Activated naive CD4-positive, alpha-beta T cell treated with anti-CD3 and anti-CD28 coated beads, Interleukin-2, amount 50 U/mL, for 24 hours (primary cell): Measurements from ENCODE around the gene GABRR2.

Experiments
- H3K27ac Mint-ChIP-seq: one replicate; pipeline ENCODE4 v1.8.0; 2021; ENCODE audit warnings: mild to moderate bottlenecking, mixed read lengths
- H3K27me3 Mint-ChIP-seq: one replicate; pipeline ENCODE4 v1.8.0; 2021; ENCODE audit warnings: mixed read lengths
- H3K36me3 Mint-ChIP-seq: one replicate; pipeline ENCODE4 v1.8.0; 2021; ENCODE audit warnings: mixed read lengths
- H3K4me1 Mint-ChIP-seq: one replicate; pipeline ENCODE4 v1.8.0; 2021; ENCODE audit warnings: mixed read lengths
- H3K4me3 Mint-ChIP-seq: one replicate; pipeline ENCODE4 v1.8.0; 2021; ENCODE audit warnings: mild to moderate bottlenecking, mixed read lengths
- H3K9me3 Mint-ChIP-seq: one replicate; pipeline ENCODE4 v1.8.0; 2021; ENCODE audit warnings: mixed read lengths

Gene GABRR2

GRCh38 chr6:89221971-89222711 lies 93.0 kb downstream of the GABRR2 start:
- no peaks in the 10 kb centered on the region for H3K4me1 Mint-ChIP-seq
- H3K27me3 Mint-ChIP-seq = no peaks in the 10 kb centered on the region
- H3K36me3 Mint-ChIP-seq = no peaks in the 10 kb centered on the region
- no peak overlapping the region for H3K4me3 Mint-ChIP-seq
- no peak overlapping the region for H3K27ac Mint-ChIP-seq
- no peaks in the 10 kb centered on the region for H3K9me3 Mint-ChIP-seq

- Mint-ChIP-seq H3K27ac (no peak overlapping the region), H3K4me3 (no peak overlapping the region), H3K9me3 (no peaks in the 10 kb centered on the region), H3K36me3 (no peaks in the 10 kb centered on the region), H3K27me3 (no peaks in the 10 kb centered on the region), H3K4me1 (no peaks in the 10 kb centered on the region)
Measured at GRCh38 chr6:89221129-89221528, 94.0 kb downstream of the GABRR2 start.

GRCh38 chr6:89217299-89217910 lies 97.7 kb downstream of the GABRR2 start, which contains the start of gene GABRR1:
GABRR1 (minus strand) TSS chr6:89217358; CDS start chr6:89217322, 36 bp downstream.
- Mint-ChIP-seq H3K9me3 (no peaks in the 10 kb centered on the region), H3K27me3 (no peaks in the 10 kb centered on the region), H3K4me1 (no peaks in the 10 kb centered on the region), H3K36me3 (no peaks in the 10 kb centered on the region), H3K4me3 (no peak within 1 kb of the TSS), H3K27ac (no peak within 1 kb of the TSS)

- Mint-ChIP-seq H3K36me3 (no peaks in the 10 kb centered on the region), H3K9me3 (no peaks in the 10 kb centered on the region), H3K27ac (no peak overlapping the region), H3K4me3 (no peak overlapping the region), H3K4me1 (no peaks in the 10 kb centered on the region), H3K27me3 (peaks cover 1% of the 10 kb centered on the region)
Measured at GRCh38 chr6:89216411-89216810, 98.7 kb downstream of the GABRR2 start.

GRCh38 chr6:89215391-89215790 lies 99.7 kb downstream of the GABRR2 start:
- Mint-ChIP-seq H3K4me1 (no peaks in the 10 kb centered on the region), H3K9me3 (no peaks in the 10 kb centered on the region), H3K27ac (no peak overlapping the region), H3K36me3 (peaks cover 2% of the 10 kb centered on the region), H3K27me3 (peaks cover 9% of the 10 kb centered on the region), H3K4me3 (no peak overlapping the region)

GRCh38 chr6:89214197-89214596 lies 100.9 kb downstream of the GABRR2 start:
- Mint-ChIP-seq H3K27me3 (peaks cover 9% of the 10 kb centered on the region), H3K4me3 (no peak overlapping the region), H3K9me3 (no peaks in the 10 kb centered on the region), H3K36me3 (peaks cover 2% of the 10 kb centered on the region), H3K4me1 (no peaks in the 10 kb centered on the region), H3K27ac (no peak overlapping the region)

- H3K27me3 Mint-ChIP-seq = peaks cover 9% of the 10 kb centered on the region
- H3K4me3 Mint-ChIP-seq = no peak overlapping the region
- H3K36me3 Mint-ChIP-seq = peaks cover 2% of the 10 kb centered on the region
- no peak overlapping the region for H3K27ac Mint-ChIP-seq
- H3K4me1 Mint-ChIP-seq = no peaks in the 10 kb centered on the region
- no peaks in the 10 kb centered on the region for H3K9me3 Mint-ChIP-seq
Measured at GRCh38 chr6:89212472-89212871, 102.6 kb downstream of the GABRR2 start.

GRCh38 chr6:89209457-89209856 lies 105.6 kb downstream of the GABRR2 start:
- Mint-ChIP-seq H3K4me1 (no peaks in the 10 kb centered on the region), H3K36me3 (peaks cover 2% of the 10 kb centered on the region), H3K27me3 (peaks cover 9% of the 10 kb centered on the region), H3K27ac (no peak overlapping the region), H3K9me3 (no peaks in the 10 kb centered on the region), H3K4me3 (no peak overlapping the region)

- Mint-ChIP-seq H3K36me3 (peaks cover 2% of the 10 kb centered on the region), H3K27ac (no peak overlapping the region), H3K27me3 (peaks cover 9% of the 10 kb centered on the region), H3K4me1 (no peaks in the 10 kb centered on the region), H3K9me3 (no peaks in the 10 kb centered on the region), H3K4me3 (no peak overlapping the region)
Measured at GRCh38 chr6:89208551-89208950, 106.5 kb downstream of the GABRR2 start.
